NCI-H345 (cell line): Measurements from ENCODE around the gene JADE1.

ENCODE experiments used
- DNase-seq: peaks from one replicate; lab custom pipeline; 2025; lab: John Stamatoyannopoulos, UW

The JADE1 gene

DNA sequence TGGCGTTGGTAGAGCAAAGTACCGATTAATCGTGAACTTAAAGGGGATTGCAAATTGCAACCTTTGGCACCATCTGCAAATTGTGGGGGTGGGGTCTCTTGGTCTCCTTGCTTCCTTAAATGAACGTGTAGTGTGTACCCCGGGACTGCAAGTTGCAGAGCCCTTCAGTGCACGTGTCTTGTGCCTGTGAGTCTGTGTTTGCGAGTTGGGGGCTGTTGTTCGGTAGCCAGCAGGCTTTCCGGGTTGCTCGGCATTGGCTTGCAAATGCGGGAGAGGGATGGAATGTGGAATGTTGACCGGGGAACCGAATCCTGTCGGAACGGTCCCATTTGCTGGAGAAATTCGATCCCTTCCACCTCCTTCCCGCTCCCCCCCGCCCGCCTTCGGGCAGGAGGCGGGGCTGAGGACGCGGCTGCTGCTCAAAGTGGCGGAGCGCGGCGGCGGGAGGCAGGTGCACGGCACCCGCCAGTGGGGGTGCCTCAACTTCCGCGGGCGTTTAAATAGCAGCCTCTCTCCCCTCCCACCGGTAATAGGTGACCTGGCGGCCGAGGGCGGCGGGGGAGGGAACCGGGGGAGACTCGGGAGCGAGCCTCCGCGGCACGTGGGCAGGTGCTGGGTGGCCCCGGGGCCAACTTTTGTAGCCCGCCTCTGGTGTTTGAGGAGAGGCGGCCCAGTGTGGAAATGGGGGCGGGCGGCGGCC, 1.5 kb downstream of the JADE1 start:
- DNase-seq = peak; percentile 86

DNA sequence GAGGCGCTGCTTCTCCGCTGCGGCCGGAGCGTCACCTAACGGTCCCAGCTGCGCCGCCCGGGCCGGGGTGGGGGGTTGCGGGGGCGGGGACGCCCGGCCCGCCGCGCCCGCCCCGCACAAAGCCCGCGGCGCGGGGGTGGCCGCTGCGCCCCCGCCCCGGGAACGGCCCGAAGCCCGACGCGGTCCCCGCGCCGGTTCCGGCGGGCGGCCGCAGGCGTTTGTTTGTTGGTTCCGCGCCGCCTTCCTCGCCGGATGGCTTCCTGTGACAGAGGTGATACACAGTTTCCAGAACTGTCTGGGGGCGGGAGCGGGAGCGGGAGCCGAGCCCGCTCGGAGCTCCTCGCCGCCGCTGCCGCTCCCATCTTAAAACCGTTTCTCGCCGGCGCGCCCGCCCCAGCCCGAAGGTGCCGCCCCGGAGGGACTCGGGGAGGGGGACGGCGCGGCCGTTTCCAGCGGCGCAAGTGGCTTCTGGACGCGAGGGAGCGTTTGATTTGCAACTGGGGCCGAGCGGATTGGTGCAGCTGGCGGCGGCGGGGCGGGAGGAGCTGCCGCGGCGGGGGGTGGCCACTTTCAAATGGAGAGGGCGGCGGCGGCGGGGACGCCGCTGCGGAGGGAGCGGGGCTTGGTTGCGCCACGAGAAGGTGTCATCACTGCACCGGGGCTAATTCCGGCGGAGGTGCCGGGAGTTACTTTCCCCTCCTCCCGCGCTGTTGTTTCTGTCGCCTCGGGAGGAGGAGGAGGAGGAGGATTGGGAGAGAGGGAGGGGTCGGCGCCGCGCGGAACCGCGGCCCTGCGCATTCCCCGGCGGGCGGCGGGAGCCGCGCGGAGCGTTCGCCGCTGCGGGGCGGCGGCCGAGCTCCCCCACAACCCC, 2.3 kb downstream of the JADE1 start:
- peak; percentile 87 for DNase-seq

DNA sequence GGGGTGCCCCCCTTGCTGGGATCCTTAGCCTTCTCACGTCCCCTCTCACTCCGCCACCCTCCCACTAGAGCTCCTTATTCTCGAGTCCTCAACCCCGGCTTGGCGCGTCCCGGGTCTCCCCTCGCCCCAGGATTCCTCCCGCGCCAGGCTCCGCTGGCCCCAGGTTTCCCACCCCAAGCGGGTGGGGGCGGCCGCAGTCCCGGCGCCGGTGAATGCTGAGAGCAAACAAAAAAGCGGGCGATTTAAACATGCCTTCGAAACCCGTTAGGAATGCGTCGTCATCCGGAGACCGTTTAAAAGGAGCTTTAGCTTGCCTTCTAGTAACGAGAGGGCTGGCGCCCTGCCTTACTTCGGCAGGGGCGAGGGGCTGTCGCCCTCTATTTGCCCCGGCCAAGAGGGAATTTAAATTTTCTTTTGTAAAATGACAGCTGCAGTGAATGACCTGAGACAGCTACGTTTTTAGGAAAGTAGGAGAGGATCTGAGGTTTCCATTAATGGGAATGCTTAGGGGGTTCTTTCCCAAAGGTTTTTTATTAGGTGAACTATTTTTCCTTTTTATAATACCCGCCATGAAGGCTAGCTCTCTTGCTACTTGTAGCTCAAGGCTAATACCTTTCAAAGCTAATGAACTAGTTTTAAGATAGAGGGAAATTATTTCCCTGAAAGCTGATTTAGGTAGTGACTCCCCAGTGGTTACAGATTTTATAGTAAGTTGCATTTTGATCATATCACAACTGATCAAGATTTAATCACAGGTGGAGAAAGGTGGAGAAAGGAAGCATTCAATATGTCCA, 3.1 kb downstream of the JADE1 start:
- peak; percentile 63 for DNase-seq

DNA sequence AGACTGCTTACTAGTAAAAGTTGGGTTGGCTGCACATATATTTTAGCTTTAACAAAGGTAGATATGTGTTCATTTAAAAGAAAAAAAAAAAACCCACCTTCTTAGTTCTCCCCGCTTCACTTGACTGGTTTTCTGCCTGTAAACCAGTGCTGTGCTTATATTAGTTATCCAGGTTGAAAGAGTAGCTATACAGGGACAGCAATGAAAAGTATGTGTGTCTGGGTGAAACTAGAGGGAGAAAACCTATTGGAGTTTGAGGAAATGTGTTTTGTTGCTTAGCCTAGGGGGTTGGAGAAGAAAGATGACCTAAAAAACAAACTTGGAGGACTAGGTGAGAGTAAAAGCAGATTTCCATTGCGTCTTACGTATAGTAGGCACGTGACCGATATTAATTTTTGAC, 4.5 kb downstream of the JADE1 start:
- DNase-seq = no peak

DNA sequence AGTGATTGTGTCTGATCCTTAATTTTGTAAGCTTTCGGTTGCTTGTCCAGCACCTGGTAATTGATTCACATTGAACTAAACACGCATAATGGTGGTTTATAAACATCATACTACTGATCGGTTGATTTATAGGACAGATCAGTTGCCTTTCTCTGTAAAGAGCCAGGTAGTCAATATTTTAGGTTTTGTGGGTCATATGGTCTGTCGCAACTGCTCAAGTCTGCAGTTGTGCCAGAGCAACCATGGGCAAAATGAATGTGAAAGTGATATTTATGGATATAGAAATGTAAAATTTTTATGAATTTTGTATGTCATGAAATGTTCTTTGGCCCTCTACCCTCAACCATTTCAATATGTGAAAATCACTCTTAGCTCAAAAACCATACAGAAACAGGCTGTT, 8.9 kb downstream of the JADE1 start:
- no peak for DNase-seq

DNA sequence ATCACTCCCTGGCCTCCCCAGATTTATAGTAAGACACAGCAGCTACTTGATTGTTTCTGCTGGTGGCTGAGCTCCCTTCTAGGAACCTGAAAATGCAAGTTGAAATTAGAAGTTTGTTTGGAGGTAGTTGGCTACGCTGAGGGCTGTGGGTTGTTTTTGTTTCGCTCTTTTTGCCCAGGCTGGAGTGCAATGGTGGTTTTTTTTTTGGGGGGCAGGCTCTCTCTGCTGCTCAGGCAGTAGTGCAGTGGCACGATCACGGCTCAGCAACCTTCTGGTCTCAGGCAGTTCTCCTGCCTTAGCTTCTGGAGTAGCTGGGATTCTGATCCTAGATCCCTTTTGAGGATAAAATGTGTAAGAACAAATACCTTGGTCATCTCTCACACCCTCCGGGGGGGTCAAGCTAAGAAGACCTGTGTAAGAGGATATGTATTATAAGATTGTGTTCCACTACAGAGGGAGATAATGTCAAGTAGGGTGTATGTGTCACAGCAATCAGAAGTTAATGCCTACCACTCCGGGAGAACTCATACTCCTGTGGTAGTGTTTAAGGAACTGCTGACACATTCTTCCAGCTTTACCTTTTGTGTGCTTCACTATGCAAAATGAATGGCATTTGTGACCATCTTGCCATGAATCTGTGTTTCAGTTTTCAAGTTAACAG, 9.7 kb downstream of the JADE1 start:
- no peak for DNase-seq

DNA sequence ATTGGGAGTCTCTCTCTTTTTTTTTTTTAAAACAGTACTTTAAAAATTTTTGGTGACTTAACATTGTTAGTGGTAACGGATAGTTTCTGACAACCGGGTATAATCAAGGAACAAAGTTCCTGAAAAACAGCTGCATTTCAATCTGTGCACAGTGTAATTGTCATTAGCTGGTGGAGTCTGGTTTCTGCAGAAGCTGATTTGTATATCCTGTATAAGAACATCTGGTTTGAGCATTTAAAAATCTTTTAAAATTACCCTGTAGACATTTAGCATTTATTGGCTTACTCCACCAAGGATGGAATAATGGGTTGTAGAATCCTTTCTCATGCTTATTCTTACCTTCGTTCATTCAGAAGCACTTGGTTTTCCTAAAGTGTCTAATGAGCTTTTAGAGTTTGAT, 11.2 kb downstream of the JADE1 start:
- DNase-seq = no peak

DNA sequence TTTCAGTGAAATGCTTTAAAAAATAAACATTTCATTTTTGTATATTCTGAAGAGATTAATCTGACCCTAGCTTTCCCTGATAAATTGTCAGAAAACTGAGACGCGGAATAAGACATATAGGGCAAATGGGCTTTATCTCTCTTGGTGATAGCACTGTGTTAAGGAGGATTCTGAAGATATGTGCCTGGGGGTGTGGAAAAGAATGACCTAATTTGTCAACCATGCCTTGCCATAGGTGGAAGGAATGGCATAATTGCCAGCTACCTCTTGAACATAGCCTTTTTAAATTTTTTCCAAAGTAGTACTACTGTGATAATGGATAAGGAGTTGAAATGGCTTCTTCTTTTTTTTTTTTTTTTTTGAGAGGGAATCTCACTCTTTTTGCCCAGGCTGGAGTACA, 11.7 kb downstream of the JADE1 start:
- DNase-seq = no peak

DNA sequence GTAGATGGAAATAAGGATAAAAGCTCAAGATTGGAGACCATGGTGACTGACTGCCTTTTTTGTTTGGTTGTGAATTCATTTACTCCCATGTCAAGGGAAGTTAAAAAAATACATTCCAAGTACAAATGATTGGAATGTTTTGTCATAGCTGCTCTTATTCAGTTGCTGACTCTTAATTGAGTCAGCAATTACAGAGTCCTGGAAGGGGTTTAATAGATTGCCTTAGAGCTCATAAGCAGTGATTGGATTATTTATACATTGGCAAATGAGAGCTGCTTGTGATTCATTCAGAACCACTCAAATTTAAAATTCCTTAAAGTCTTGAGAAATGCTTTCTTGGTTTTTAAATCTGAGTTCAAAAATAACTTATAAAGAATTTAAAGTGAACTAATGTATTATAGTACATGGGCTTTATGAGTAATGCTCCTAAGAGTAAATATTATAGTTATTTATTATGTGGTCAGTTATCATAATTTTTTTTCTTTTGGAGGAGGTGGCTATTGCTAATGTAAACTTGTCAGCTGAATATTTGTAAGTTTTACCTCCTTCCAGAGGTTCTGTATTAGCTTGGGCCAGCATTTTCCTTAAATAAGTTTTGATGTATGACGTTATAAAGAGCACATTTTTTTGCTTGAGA, 13.6 kb downstream of the JADE1 start:
- no peak for DNase-seq

DNA sequence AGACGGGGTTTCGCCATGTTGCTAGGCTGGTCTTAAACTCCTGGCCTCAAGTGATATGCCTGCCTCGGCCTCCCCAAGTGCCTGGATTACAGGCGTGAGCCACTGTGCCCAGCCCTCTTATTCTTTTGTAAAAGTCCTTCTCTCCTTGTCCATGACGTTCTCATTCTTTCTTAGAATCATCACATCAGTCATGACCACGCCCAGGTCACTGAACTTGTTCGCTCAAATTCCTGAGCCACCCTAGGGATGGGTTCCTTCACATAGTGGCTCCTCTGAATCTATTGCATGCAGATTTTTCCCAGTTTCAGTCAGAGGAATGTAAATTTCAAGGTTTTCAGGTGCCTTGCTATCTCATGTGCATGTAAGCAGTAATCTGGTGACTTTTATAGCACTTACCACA, 15.7 kb downstream of the JADE1 start:
- DNase-seq = no peak

DNA sequence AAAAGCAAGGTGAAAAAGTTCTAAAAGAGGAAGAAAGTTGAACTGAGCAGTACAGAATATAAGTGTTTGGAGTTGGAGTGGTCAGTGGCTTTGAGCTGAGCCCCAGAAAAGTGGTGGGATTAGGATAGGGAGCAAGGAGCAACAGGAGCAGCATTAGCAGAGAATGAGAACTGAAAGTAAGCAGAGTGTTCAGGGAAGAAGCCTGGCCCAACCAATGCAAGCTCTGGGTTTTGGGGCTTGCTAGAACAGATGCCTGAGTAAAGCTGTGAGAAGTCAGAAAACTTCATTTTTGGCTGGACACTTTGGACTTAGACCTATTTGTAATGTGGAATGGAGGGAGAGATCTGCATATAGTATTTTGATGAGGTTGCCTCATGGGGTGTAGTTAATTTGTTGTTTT, 17.8 kb downstream of the JADE1 start:
- no peak for DNase-seq

DNA sequence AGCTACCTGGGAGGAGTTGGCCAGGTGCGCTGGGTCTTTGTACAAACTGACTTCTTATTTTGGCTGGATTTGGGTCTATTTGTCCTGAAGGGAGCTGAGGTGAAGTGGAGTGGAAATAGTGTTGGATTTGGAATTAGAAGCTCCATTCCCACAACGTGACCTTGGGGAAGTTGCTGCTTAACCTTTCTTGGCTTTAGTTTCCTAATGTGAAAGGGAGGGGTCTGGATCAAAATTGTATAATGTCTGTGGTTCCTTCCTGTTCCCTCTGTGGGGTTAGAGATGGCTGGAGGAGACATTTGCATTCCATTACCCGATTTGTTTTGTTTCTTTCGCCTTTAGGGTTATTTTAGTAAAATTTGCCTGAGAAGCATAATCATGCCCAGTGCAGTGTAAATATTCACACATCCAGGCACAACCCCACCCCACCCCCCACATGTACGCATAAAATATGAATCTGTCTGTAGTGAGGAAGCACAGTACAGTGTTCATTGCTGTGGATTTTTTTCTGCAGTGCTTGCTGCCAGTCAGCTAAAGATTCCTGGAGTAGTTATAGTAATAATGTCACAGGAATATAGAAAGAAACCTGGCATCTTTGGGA, 21.5 kb downstream of the JADE1 start:
- DNase-seq = no peak

DNA sequence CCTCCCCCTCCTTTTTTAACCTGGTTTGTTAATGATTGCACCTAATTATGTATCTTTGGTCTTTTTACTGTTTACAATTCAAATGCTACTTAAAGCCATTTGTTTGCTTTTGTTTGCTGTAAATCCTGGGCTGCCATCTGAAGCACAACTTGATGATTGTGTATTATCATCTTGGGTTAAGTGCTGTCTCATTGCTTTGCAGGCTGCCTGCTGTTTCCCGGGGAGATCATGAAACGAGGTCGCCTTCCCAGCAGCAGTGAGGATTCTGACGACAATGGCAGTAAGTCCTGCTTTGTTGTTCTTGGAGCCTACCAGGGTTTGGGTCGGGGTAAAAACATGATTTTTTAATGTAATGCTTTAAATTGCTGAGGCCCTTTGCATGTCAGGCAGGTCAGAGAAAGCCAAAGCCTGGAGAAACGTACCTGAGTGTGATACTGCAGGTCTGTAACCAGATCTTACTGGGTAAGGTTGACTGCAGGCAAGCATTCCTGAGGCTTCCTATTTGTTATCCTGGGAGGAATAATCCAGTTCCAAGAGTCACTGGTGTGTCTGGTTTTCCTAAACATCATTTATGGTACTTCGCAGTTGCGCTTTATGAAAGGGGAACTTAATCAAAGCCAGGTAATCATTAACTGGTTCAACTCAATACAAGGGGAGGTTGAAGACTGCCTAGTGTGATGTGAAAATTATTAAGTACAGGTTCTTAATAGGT, 22.2 kb downstream of the JADE1 start:
- peak; percentile 30 for DNase-seq

DNA sequence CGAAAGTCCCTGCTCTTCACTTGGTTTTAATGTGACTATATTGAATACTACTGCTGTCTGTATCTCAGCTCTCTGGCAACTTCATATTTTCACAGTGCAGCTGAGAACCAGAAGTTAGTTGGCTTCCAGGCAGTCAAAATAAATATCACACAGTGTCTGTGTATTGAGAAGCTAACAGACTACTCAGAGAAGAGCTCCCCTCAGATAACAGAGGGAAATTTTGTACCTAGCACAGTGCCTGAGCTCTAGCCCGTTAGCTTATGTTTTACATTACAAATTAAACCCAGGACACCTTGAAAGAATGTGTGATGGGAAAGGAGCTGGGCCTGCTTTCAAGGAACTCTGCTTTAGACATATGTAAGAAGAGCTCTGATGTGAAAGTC, 22.7 kb downstream of the JADE1 start:
- no peak for DNase-seq

DNA sequence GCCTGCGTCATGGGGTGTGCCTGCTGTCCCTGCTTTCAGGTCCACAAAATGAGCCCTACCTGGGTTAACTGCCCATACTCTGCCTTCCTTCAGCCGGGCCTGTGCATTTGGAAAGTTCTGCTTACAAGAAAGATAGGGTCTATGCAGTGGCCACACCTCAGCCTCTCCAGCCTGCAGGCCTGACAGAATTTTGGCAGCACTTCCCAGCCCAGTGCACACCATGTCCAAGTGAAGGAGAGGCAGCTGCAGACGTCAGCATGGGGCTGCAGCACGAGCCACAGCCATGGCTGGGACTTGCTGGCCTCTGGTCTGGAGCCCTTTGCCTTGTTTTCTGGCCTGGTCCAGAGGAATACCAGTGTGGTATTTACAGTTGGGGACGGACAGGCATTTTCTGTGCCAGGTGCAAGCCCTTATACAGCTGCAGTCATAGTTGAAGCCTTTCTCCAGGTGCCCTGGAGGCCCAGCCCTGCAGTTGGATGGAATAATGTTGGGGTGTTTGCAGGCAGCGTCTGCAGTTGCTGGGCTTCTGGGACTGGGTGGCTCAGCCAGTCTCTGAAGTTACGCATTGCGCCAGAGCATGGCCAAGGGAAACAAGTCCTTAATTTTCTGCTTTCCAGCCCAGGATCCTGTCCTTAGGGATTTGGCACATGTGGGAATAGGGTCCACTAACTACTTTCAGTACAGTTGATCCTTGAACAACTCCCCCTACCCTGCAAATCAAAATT, 26.2 kb downstream of the JADE1 start:
- DNase-seq = no peak

DNA sequence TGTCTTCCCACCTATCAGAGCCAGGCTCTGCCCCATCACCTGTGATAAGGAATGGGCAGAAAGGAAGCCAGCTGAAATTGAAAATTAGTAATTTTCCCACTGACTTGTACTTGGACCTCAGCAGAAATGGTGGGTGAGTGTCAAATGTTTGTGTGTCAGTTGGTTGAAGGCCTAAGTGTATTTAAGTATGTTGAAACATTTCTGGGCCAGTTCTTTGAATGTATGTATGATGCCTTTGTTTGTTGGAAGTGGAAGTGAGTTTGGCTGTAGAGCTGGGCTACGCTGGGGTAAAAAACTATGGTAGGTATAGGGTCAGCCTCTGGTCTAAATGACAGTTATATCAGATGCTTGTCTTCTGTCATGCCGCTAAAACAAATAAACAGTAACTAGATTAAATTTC, 27.7 kb downstream of the JADE1 start:
- no peak for DNase-seq

DNA sequence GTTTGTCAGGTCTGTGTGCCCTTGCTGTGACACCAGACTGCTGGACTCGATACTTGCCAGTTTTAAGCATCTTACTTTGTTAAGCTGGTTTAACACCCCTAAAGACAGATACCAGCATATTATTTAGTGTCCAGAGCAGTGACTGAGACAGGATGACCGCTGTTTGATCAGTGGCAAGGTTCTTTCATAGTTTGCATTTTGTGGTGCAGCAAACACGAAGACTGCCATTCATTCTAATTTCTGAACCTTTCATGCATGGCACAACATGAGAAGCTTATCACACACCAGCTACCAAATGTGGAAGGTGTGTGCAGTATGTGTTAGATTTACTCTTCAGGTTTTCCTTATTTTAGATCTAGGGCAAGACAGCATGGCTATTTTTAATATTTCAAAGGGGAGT, 28.2 kb downstream of the JADE1 start:
- no peak for DNase-seq

DNA sequence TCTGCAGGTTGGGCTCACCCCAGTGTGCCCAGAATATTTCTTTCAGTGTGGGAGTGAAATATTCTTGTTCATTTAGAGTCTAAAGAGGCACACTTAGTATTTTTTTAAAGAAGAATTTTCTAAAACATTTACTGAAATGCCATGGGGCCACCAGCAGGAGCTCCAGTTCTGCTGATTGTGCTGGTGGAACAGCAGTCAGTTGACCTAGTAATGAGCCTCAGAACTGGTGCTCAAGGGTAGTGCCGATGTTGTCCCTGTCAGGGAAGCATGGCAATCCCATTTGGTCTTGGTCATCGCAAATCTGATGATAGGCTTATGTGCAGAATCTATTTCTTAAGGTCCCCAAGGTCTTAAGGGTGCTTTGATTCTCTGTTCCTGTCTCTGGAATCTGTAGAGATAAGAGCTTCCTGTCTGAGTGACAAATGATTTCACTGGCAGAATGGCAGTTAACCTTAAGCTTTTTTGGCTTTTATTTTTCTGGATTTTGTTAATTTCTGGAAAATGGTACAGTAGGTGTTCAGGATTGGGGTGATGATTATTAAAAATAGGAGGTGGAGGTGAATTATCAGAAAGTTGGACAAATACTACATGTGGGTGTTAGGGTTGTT, 31.3 kb downstream of the JADE1 start:
- no peak for DNase-seq

DNA sequence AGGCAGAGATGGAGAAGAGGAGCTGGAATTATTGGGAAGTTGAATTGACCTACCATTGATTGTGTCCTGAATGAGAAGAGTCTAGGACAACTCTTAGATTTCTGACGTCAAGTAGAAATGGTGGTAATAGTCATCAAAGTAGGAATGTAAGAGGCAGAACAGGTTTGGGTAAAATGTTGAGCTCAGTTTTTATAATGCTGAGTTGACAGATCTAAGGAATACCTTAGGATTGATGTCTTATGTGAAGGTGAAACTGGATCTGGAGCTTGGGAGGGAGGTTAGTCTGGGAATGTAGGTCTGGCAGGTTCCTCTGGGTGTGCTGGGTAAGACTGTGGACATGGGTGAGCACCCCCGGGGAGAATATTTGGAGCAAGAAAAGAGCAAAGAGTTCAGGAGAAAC, 31.9 kb downstream of the JADE1 start:
- no peak for DNase-seq

DNA sequence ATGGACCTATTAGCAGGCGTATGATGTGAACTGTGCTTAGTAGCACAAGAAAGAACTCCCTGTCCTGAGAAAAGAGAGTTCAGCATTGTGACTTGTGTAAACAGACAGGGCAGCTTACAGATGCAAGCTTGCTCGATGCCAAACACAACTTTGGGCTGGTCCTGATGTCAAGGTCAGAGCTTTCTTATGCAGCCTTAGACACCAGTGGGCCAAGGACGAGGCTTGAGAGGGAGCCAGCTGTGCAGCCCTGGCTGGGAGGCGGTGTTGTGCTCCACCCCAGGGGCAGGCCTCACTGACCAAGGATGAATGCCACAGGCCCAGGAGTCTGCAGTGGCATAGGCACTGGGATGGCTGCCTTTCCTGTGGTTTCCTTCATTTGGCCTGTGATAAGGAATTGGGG, 35.4 kb downstream of the JADE1 start:
- no peak for DNase-seq
